HG02973 (cell line): ENCODE measurements around the gene FRMD4A.
"Not testable (repeated sequence)": the region's sequence is repeated elsewhere in the genome, so short reads cannot be mapped to it uniquely, and the experiment has no call there.

Source experiments
- ATAC-seq: cut with Tn5 transposase; IDR thresholded peaks from one replicate; pipeline ENCODE4 v1.9.1; 2021; ENCODE audit warnings: moderate library complexity; ENCODE audit not compliant: unreplicated experiment

Gene FRMD4A

DNA sequence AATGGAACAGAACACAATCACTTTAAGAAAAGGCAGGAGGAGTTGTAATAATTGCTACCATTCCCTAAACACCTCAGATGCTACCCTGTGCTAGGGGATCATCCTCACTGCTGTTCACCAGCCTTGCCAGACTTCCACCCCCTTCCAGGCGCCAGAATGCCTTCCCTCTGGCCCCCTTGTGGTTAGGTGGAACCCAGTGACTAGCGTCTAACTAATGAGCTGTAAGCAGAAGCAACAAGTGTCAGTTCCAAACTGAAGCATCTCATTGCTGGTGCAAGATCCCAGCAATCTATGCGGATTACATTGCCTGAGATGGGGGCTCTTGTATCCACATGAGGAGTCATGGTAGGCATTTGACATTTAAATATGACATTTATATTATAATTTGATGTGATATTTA, 86.6 kb downstream of the FRMD4A start:
- ATAC-seq: no peak

- ATAC-seq: no peak
Observed at GRCh38 chr10:14243221-14243620, 87.5 kb downstream of the FRMD4A start.

GRCh38 chr10:14241196-14241595, 89.5 kb downstream of the FRMD4A start:
- ATAC-seq: no peak

DNA sequence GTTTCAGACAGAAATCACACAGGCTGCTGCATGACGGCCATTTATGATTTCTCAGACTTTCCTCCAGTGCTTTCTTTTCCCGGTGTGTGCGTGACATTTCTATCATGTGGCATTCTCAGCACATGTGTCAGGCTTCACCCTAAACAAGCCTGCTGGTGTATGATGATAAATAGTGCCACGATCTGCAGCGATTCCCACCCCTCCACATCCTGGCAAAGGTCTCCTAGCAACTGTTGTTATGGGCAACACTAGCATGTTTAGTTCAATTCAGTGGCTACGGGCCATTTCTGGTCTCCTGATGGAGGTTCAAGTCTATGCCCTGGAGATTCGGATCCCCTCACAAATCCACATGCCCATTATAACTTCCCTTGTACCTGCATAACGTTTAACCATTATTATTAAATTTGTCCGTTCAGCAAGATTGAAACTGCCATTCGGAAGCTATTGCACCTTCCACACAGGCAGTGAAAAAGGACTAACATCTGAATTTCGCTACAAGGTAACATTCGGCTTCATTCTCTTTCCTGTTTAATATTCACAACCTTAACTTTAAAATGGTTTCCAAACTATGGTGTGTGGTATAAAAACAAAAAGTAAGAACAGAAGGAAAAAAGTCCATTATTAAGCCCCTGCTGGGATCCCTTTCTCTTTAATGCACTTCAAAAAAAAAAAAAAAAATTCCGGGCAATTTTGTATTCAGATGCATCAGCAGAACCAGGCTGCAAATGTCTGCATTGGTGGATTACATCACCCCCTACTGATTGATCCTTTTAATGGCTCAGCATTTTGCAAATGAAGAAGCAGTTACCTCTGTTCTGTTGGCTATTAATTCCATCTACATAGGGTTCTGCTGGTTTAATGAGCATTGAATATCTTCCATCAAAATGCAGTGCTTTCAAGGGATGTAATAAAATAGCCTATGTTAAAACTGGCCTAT, 90.2 kb downstream of the FRMD4A start:
- no peak for ATAC-seq

DNA sequence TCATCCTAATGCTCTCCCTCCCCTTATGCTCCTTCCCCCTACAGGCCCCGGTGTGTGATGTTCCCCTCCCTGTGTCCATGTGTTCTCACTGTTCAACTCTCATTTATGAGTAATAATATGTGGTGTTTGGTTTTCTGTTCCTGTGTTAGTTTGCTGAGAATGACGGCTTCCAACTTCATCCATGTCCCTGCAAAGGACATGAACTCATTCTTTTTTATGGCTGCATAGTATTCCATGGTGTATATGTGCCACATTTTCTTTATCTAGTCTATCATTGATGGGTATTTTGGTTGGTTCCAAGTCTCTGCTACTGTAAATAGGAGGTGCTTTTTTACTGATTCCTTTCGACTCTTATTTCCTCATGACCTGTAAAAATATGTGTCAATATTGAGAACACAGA, 92.1 kb downstream of the FRMD4A start:
- ATAC-seq: not testable (repeated sequence)

DNA sequence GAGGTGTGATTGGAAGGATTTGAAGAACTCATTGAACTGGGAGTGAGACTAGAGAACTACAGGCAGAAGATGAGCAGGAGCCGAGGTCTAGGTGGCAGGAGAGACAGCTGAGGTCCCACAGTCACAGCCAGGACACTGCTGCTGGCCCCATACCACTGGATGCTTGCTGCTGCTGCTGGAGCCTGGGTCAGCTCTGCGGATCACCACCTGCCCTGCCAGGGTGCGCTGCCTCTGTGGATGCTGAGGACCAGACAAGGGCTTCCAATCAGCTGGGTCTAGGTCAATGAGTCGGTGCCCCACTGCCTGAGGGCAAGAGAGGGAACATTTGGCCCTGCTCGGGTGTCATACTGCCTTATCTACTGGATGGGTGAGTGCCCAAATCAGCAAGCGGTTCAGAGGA, 94.4 kb downstream of the FRMD4A start:
- no peak for ATAC-seq

GRCh38 chr10:14235566-14236195, 95.0 kb downstream of the FRMD4A start:
- no peak for ATAC-seq

DNA sequence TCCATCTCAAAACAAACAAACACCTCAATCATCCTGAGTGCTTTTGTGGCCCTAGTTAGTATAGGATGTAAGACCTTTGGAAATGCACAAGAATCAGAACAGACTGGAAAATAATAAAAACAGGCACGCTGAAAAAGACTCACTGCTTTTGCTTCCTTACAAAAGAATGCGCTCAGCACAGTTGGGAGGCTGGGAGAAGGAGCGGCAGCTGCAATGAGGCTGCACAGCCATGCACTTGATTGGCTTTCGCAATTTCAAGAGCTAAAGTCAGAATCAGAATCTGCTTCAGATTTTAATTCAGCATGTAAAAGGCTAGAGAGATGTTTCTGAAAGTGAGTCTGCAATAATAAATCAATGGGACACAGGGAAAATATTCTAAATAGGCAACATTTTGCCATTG, 97.2 kb downstream of the FRMD4A start:
- no peak for ATAC-seq

DNA sequence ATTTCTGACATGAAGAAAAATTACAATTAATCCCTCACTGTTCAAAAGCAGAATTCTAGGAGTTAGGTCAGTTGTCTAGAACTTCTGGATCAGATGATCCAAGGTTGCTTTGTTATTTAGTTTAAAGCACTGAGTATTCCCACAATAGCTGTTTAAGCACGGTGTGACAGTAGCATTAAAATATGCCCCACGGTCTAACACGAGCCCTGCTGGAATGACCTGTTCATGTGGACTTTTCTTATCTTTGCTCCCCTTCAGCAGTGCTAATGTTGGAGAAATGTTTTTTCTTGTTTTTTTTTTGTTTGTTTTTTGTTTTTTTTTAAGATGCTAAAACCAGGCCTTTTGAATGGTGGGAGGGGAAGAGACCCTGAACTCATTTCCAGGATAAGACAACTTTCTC, 101.9 kb downstream of the FRMD4A start:
- not testable (repeated sequence) for ATAC-seq

DNA sequence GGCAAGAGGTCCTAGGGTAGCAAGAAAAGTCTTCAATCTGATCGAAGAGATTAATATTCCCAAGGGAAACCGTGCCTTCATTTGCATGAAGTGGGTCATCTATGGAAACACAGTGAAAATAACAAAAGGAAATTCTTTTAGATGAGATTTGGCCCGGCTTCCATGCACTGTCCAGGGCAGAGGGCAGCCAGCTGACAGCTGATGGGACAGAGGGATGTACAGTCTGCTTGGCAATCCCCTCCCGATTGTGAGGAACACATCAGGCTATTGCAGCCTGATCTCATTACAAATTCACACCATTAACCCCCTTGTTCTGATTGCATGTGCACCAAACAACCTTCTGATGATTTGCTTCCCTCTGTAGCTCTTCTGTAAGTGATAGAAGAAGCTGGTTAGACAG, 105.3 kb downstream of the FRMD4A start:
- no peak for ATAC-seq

GRCh38 chr10:14220026-14220425, 110.7 kb downstream of the FRMD4A start:
- ATAC-seq: no peak

- no peak for ATAC-seq
Observed at GRCh38 chr10:14219411-14219810, 111.3 kb downstream of the FRMD4A start.

- ATAC-seq: no peak
Observed at GRCh38 chr10:14215641-14216040, 115.1 kb downstream of the FRMD4A start.

- not testable (repeated sequence) for ATAC-seq
Observed at GRCh38 chr10:14213703-14214102, 117.0 kb downstream of the FRMD4A start.

GRCh38 chr10:14211610-14212009, 119.1 kb downstream of the FRMD4A start:
- ATAC-seq: no peak

DNA sequence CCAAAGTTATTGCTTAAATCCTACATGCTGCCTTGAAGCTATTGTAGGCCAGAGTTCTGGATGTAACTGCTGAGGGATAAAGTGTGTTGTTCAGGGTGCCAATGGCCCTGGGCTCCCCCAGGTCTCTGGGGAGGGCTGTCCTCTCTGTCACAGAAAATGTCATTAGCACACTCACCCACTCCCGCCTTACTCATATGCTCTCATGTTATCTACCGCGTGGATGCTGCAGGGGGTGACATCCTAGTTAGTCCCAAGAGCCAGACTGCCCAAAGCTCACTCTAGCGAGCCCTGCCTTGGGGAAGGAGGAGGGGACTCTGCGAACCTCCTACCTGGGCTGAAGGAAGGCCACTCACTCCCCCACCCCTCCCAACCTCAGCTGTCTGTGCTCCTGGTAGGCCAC, 122.5 kb downstream of the FRMD4A start:
- no peak for ATAC-seq

GRCh38 chr10:14205233-14205632, 125.5 kb downstream of the FRMD4A start:
- ATAC-seq: no peak

DNA sequence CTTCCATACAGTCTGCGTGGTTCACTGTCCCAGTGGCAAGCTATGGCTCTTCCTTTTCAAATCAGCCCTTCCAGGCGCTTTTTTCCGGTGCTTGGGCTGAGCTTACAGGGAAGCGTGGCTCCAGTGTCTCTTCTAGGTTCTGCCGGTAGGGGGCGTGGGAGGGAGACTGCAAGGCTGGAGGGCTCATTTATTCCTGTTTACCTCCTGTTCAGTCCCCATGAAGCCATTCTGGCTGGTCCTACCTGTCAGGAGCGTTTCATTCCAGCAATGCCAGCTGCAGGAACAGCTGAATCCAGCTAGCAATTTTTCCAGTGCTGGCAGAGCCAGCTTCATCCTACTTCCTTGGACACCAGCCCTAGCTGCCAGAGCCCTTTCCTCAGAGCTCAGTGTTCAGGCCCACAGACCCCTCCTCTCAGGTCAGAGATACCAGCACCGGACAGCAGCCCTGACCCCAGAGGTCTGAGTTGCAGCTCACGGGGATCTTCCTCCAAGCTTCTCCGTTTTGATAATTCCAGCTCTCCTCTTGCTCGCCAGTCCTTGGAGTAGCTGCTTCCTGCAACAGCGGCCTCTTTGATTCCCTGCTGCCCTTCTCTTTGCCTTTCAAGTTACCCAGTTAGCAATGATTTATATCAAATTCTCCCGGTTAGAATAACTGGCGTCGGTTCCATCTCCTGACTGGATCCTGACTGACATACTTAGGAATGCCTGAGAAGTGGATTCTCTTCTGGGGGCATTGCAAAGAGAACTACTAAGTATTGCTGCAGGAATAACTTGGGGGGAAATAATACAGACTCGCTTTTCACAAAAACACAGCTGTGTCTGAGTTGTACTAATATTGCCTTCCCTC, 129.8 kb downstream of the FRMD4A start:
- ATAC-seq: no peak

DNA sequence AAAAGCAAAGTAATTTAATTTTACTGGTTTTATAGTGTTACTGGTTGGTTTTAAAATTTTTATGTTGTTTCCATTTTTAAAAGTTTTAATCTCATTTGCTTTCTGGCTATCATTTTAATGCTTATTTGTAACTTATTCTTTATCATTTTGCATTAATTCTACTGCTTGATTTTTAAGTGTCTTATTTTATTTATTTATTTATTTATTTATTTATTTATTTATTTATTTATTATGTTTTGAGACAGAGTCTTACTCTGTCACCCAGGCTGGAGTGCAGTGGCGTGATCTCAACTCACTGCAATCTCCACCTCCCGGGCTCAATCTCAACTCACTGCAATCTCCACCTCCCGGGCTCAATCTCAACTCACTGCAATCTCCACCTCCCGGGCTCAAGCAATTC, 131.6 kb downstream of the FRMD4A start:
- ATAC-seq: not testable (repeated sequence)

DNA sequence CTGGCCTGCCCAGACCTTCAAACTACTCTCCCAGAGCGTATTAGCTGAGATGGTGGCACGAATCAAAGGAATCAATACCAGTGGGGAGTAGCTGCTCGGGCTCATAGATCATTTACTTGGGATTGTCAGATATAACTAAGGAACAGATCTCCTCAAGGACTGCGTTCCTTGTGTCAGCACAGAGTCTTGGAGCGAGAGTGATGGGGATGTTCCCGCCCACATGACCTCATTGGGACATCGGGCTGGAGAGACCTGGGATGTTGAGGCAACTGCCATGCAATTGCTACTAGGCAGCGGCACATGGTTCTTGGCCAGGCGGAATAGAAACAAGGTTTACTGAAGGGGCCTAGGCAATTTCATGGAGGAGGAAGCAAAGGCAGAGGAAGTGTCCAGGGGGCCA, 132.6 kb downstream of the FRMD4A start:
- ATAC-seq: no peak

GRCh38 chr10:14196113-14196512, 134.6 kb downstream of the FRMD4A start:
- ATAC-seq: no peak
